Gastrocnemius medialis (tissue), 4 donors: ENCODE data around the gene ALDH3B1. TPM values are rescaled to one million over a fixed set of nuclear protein-coding genes. Genes with fewer than 3 reads are reported as not detected.

Experiments
- ATAC-seq, 2 donors: fragments of 150-250 bp; one replicate each; pipeline ENCODE4 v1.9.1; 2016
- DNase-seq, 2 donors: peaks; one replicate each; pipeline ENCODE4 v3.0.0-alpha.2; 2019
- H3K27ac ChIP-seq, 4 donors: fragments of 200-600 bp; sonication (generic); 1 replicate in 1 of 4; 2 replicates in 3 of 4; pipeline ENCODE4 v1.5.1; 2016 to 2018; ENCODE audit warnings: mild to moderate bottlenecking in 2 of 4, moderate library complexity in 1 of 4
- H3K27me3 ChIP-seq, 3 donors: fragments of 200-600 bp; sonication (generic) in 2 of 3; 1 replicate in 1 of 3; 2 replicates in 2 of 3; pipeline versions ENCODE4 v1.5.1 to v1.6.0; 2016 to 2019; ENCODE audit warnings: mild to moderate bottlenecking in 1 of 3, moderate library complexity in 1 of 3
- H3K36me3 ChIP-seq, 2 donors: fragments of 200-600 bp; sonication (generic) in 1 of 2; one replicate each; pipeline ENCODE4 v1.5.1; 2017 to 2018
- H3K4me1 ChIP-seq, 2 donors: fragments of 200-600 bp; sonication (generic) in 1 of 2; one replicate each; pipeline ENCODE4 v1.5.1; 2016 to 2017; ENCODE audit warnings: mild to moderate bottlenecking in 2 of 2
- H3K4me3 ChIP-seq, 4 donors: fragments of 200-600 bp; sonication (generic) in 3 of 4; 1 replicate in 1 of 4; 2 replicates in 3 of 4; pipeline ENCODE4 v1.5.1; 2016 to 2019; ENCODE audit warnings: mild to moderate bottlenecking in 2 of 4
- H3K9me3 ChIP-seq, 3 donors: fragments of 200-600 bp; sonication (generic) in 2 of 3; 1 replicate in 1 of 3; 2 replicates in 2 of 3; pipeline ENCODE4 v1.5.1; 2016 to 2019
- CTCF ChIP-seq, 5 experiments: fragments of 450-650 bp in 3 of 5; fragments of 200-600 bp in 2 of 5; sonication (generic) in 2 of 5; IDR thresholded peaks in 4 of 5; conservative IDR thresholded peaks in 1 of 5; 1 replicate in 4 of 5; 2 replicates in 1 of 5; pipeline ENCODE4 v1.5.1; 2016 to 2019; ENCODE audit warnings: antibody characterized with exemption in 5 of 5, mild to moderate bottlenecking in 3 of 5, moderate library complexity in 3 of 5
- POLR2A ChIP-seq, 2 donors: fragments of 450-650 bp; IDR thresholded peaks; one replicate each; pipeline ENCODE4 v1.6.1; 2017; ENCODE audit warnings: antibody characterized with exemption in 2 of 2, mild to moderate bottlenecking in 2 of 2, moderate library complexity in 2 of 2
- in situ Hi-C, 4 donors: fragments of 200-750 bp; cut with MboI; loops; one replicate each; pipeline versions ENCODE4 v1.15.0 to v1.8.0; 2017; ENCODE audit warnings: low sequenced_read_pairs in 4 of 4
- intact Hi-C: fragments of 100-400 bp; cut with DNase I; formaldehyde crosslinking; loops from one replicate; pipeline ENCODE4 v1.15.1; 2023; ENCODE audit warnings: low total_unique reads
- microRNA-seq, 2 donors: library from miRNA; unstranded; fragments of <30 nt; microRNA quantifications; one replicate each; pipeline ENCODE4, GENCODE V29; 2016; ENCODE audit warnings: borderline replicate concordance in 2 of 2
- total RNA-seq, 4 donors: library from RNA; depleted of rRNA; stranded (reverse); fragments of >200 nt; gene quantifications; one replicate each; pipeline versions ENCODE4 v1.1.0 to v1.2.3, GENCODE V29; 2016

The ALDH3B1 gene
- total RNA-seq, 4 donors from 2014 or later: 2.2 to 5.1 (median 3.6) TPM

GRCh38 chr11:68077617-68078582, 67.8 kb downstream of the ALDH3B1 start:
- TF ChIP-seq POLR2A (IDR thresholded peaks at IDR 0.05): no peak
- no peak for TF ChIP-seq CTCF (IDR thresholded peaks at IDR 0.05 in 4 of 5, conservative IDR thresholded peaks at IDR 0.05 in 1 of 5)
- H3K27me3 ChIP-seq: no peaks in the 10 kb centered on the region
- no peak for ATAC-seq

More at GRCh38 chr11:68077617-68078582, 67.8 kb downstream of the ALDH3B1 start:
- H3K27ac ChIP-seq: no peak overlapping the region
- intact Hi-C loops: no loop called here
- no peak for DNase-seq
- peaks cover 6 to 16% of the 10 kb centered on the region in 2 donors for H3K4me1 ChIP-seq
- no peaks in the 10 kb centered on the region for H3K9me3 ChIP-seq
- H3K36me3 ChIP-seq: peaks cover 0 to 17% of the 10 kb centered on the region in 2 donors
- in situ Hi-C loops: no loop called here
- no peak overlapping the region for H3K4me3 ChIP-seq

Small RNA genes within 50 kb of the gene (microRNA-seq; reads per million reads assigned to microRNA genes)
- gene MIR4691 (0 to 1.2 reads per million in 2 donors), gene MIR6753 (0 reads per million in 2 donors), gene MIR7113 (3.4 to 5.9 reads per million in 2 donors)

Other genes starting within 250 kb of the ALDH3B1 start
- gene UNC93B1, start 6.2 kb upstream of the ALDH3B1 start, total RNA-seq: 1 to 10 TPM; 5.4 to 8.8 (median 6.4) TPM
- 100 to 1,000 TPM; 242 to 432 (median 307) TPM for gene NDUFS8, start 20.4 kb downstream of the ALDH3B1 start, total RNA-seq
- gene TCIRG1, start 28.7 kb downstream of the ALDH3B1 start, total RNA-seq: 10 to 100 TPM; 13.4 to 24.5 (median 14.1) TPM
- gene CHKA, start 111.1 kb downstream of the ALDH3B1 start, total RNA-seq: 10 to 100 TPM in 3 of 4 donors, 1 to 10 TPM in 1; 7.3 to 20.9 (median 12.3) TPM
- gene KMT5B, start 203.0 kb downstream of the ALDH3B1 start, total RNA-seq: 10 to 100 TPM; 17.3 to 21.0 (median 19.2) TPM